ENCODE results near the gene TMEM167B.

DNA sequence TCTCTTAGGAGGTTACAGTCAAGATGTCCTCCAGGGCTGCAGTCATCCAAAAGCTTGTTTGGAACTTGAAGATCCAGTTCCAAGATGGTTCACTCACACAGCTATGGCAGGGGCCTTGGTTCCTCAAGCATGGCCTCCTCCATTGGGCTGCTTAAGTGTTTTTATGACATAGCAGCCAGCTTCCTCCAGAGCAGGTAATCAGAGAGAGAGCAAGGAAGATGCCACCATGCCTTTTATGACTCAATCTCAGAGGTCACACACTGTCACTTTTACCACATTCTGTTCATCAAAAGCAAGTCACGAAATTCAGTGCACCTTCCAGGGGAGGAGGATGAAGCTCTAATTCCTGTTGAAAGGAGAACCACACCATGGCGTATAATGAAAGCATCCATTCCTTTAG is 40.5 kb downstream of the TMEM167B start:
- TF ChIP-seq, protein P1, sequence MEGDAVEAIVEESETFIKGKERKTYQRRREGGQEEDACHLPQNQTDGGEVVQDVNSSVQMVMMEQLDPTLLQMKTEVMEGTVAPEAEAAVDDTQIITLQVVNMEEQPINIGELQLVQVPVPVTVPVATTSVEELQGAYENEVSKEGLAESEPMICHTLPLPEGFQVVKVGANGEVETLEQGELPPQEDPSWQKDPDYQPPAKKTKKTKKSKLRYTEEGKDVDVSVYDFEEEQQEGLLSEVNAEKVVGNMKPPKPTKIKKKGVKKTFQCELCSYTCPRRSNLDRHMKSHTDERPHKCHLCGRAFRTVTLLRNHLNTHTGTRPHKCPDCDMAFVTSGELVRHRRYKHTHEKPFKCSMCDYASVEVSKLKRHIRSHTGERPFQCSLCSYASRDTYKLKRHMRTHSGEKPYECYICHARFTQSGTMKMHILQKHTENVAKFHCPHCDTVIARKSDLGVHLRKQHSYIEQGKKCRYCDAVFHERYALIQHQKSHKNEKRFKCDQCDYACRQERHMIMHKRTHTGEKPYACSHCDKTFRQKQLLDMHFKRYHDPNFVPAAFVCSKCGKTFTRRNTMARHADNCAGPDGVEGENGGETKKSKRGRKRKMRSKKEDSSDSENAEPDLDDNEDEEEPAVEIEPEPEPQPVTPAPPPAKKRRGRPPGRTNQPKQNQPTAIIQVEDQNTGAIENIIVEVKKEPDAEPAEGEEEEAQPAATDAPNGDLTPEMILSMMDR (IDR thresholded peaks at IDR 0.05): no peak
- no peak for TF ChIP-seq EZH2 (IDR thresholded peaks at IDR 0.05; ENCODE audit: borderline replicate concordance, insufficient read depth, low read depth, low read length, poor library complexity, severe bottlenecking)
